CD4-positive, alpha-beta T cell treated with Interleukin-15 for 1 hour (primary cell): Measurements from ENCODE around the gene CPLANE1.
"Not testable (repeated sequence)": the region's sequence is repeated elsewhere in the genome, so short reads cannot be mapped to it uniquely, and the experiment has no call there.

Experiments
- DNase-seq: peaks from one replicate; pipeline ENCODE4 v3.0.0-alpha.2; 2020

CPLANE1 gene

DNA sequence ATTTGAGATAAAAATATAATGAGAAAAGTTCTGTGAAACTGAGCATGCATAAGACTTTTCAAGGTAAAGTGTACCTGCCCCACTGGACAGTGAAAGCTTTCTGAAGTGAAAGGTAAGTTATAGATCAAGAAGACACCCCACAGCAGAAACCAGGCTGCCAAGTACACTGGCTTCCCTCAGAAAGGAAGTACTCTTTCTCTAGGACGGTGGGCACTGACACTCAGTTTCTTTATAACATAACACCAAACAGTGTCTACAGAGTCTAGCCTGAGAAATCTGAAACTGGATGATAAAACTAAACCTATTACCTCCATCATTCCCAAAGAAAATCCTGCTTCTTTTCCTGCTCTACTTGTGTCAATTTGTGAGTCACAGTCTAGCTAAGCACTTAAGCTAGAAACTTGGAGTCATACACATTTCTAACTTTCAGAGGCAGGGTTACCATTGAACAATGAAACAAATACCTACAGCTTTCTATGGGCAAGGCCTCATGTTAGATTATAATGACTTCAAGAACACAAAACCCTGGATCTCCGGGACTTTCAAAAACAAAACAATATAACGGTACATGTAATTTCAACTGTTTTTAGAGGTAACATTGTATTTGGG lies 136.7 kb downstream of the CPLANE1 start:
- no peak for DNase-seq

DNA sequence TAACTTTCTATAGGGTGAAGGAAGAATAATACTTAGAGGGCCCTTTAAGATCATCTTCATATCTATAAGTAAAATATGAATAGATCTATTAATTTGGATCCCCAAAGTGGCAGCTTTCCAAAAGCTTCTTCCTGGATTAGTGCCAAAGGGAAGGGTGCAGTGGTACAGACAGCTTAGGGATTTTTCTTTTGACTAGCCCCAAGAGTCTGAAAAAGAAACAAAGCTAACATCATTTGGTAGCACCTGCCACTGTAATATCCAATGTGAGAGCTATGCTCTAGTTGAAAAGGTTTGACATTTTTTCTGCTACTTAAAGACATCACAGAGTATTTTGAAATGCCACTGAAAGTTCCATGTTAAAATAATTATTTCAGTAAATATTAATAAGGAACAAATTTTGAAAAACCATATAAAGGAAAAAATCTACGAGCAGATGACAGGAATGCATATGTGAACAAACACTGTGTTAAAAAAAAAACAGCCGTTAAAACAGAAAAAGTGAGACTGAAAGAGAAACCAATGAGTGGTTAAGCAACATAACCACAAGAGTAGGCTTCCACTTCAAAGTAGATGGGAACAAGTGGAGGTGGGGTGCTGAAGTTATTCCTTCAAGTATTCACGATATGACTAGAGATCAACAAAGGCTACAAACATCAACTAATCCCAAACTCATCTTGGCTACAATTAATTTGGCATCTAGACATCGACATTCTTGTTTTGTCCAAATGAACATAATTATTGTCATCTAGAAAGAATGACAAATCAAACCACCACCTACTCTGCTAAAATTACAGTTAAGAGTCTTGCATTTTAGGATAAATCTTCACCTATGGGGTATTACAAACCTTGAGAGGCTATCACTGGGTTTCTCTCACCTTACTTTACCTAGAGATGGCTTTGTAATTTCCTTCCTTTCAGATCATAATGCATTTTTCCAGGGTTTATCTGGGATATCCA lies 137.5 kb downstream of the CPLANE1 start:
- no peak for DNase-seq

DNA sequence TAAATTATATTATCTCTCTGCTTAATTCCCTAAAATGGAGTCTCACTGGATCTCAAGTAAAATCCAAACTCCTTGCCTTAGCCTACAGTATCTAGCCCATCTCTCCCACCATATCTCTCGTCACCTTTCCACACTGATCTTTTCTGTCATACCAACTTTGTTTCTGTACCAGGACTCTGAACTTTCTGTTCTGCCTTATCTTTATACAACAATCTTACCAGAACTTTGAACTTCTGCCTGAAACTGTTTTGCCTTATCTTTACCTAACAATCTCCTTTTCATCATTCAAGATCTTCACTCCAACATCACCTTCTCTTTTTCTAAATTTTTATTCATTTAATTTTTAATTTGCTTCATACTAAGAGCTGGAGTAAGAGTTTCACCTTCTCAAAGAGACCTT lies 139.0 kb downstream of the CPLANE1 start:
- no peak for DNase-seq

DNA sequence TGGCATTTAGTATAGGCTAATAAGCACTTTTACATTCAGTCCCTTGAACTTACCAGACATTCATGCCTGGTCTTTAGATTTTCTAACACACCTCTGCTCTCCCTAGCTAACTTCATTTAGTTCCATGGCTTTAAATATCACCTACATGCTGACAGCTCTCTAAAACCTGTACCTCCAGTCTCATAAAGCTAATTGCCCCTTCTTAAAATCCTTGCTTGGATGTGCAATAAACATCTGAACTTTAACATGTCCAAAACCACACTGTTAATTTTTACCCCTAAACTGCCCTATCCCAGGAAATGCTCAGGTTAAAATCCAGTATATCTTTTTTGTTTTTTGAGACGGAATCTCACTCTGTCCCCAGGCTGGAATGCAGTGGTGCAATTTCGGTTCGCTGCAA lies 139.8 kb downstream of the CPLANE1 start:
- no peak for DNase-seq

DNA sequence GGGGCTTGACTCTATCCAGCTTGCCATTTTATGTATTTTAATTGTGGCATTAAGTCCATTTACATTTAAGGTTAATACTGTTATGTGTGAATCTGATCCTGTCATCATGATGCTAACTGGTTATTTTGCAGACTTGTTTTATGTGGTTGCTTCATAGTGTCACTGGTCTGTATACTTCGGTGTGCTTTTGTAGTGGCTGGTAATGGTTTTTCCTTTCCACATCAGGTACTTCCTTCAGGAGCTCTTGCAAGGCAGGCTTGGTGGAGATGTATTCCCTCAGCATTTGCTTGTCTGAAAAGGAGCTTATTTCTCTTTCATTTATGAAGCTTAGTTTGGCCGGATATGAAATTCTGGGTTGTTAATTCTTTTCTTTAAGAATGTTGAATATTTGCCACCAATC lies 145.9 kb downstream of the CPLANE1 start:
- DNase-seq: no peak

DNA sequence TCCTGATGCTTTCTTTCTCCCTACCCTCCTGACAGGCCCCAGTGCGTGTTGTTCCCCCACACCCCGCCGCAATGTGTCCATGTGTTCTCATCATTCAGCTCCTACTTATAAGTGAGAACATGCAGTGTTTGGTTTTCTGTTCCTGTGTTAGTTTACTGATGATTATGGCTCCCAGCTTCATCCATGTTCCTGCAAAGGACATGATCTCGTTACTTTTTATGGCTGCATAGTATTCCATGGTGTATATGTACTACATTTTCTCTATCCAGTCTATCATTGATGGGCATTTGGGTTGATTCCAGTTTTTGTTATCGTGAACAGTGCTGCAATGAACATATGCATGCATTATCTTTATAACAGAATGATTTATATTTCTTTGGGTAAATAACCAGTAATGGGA lies 149.9 kb downstream of the CPLANE1 start:
- not testable (repeated sequence) for DNase-seq

DNA sequence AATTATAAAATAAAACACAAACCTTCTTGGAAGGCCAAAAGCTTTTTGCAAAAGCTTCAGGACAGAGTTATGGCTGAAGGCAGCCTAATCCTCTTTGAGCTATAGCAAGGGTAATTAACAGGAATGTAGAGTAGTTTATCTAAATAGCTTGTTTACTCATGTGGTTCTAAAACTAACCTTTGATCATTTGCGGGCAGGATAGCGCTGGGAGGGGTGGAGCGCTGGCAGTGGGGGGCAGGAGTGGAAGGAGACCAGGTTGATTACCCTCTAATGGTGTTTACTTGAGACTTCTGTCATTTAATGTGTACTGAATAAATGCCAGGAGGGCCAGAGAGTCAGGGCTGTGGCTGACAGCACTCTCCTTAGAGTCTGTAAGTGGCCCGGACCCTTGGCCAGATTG lies 155.4 kb downstream of the CPLANE1 start:
- not testable (repeated sequence) for DNase-seq

DNA sequence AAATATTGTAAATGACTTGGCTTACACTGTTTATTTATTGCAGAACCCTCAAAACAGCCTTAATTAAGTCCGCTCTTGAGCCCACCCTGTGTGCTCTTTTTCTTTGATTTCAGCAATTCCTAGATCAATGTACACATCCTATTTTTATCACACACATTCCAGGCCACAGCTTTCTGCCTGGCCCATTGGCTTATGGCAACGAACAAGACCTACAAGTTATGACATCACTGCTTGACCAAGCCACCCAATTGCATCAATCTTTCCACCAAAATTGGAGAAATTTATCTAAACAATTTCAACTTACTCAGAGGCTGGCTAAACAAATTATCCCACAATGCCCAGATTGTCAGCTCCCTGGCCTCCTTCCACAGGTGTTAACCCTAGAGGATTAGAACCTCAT lies 158.4 kb downstream of the CPLANE1 start:
- no peak for DNase-seq

DNA sequence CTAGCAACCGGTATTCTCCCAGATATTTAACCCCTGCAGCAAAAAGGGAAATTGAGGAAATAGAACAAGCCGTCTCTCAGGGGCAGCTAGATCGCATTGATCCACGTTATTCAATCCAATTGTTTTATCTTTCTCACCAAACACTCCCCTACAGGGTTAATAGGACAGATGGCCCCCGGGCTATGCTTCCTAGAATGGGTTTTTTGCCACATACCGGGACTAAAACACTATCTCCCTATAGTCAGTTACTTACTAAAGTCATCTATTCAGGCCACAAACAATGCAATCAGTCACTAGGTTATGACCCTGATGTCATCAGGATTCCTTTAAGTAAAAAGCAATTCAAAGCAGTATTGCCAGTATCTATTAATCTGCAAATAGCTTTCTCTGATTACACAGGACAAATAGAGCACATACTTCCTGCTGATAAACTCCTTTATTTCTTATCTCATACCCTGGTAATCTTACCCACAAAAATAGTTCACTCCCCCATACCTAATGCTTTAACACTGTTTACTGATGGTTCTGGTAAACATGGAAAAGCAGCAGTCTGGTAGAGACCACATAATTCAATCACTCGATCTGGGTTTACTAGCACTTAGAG lies 159.0 kb downstream of the CPLANE1 start:
- no peak for DNase-seq

DNA sequence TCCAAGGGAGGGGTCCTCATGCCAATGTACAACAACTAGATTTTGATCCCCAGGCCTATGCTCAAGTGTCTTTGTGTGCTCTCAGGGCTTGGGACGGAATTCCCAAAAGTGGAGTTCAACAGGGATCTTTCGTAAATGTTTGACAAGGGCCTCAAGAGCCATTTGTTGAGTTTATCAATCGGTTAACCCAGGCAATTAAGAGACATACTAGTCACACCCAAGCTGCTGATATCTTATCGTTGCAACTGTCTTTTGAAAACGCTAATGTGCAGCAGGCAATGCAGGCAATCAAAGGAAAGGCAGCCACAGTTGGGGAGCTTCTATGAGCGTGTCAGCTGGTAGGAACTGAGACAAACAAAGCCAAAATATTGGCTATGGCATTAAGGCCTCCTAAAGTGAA lies 161.2 kb downstream of the CPLANE1 start:
- DNase-seq: no peak

DNA sequence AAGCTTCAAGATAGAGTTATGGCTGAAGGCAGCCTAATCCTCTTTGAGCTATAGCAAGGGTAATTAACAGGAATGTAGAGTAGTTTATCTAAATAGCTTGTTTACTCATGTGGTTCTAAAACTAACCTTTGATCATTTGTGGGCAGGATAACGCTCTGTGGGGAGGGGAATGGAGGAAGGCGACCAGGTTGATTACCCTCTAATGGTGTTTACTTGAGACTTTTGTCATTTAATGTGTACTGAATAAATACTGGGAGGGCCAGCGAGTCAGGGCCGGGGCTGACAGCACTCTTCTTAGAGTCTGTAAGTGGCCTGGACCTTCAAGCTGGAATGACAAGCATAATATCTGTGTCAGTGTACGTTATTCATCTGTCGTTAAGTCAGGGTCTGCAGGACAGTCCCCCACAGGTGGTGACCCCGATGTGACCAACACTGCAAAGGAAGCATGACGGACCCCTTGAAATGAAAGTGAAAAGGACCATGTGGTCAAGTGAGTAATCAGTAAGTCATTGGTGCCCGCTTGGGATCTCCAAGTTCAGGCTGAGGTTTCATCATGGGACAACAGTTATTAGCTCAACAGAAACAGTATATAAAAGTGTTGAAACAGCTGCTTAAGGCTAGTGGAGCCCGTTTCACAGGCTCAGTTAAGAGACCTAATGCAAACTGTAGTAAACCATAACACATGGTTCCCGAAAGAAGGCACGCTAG lies 162.6 kb downstream of the CPLANE1 start:
- DNase-seq: no peak

DNA sequence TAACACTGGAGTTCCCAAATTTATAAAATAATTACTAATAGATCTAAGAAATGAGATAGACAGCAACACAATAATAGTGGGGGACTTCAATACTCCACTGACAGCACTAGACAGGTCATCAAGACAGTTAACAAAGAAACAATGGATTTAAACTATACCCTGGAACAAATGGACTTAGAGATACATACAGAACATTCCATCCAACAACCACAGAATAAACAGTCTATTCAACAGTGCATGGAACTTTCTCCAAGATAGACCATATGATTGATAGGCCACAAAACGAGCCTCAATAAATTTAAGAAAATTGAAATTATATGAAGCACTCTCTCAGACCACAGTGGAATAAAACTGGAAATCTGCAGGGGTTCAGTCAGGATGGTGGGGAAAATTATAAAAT lies 163.2 kb downstream of the CPLANE1 start:
- DNase-seq: not testable (repeated sequence)

DNA sequence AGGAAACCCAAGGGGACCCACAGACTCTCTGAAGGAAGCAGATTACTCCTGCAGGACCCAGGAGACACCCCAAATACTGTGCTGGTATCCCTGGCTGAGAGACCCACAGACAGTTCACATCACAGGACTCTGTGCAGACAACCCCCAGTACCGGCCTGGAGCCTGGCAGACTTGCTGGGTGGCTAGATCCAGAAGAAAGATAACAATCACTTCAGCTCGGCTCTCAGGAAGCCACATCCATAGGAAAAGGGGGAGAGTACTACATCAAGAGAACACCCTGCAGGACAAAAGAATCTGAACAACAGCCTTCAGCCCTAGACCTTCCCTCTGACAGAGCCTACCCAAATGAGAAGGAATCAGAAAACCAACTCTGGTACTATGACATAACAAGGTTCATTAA lies 166.2 kb downstream of the CPLANE1 start:
- DNase-seq: not testable (repeated sequence)

DNA sequence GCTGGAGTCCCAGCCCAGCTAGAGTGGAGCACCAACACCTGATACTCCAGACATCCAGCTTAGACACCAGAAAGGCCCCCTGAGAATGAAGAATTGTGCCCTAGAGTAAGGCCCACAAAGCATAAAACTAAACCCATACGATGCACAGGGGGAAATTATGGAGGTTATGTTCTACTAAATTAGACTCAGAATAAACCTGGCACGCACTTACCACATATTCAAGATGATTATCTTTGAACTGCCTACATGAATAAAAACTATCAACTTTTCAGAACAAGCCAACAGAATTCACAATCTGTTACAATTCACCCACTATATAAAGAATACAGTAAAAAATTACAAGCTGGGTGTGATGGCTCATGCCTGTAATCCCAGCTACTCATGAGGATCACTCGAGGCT lies 168.5 kb downstream of the CPLANE1 start:
- DNase-seq: no peak

DNA sequence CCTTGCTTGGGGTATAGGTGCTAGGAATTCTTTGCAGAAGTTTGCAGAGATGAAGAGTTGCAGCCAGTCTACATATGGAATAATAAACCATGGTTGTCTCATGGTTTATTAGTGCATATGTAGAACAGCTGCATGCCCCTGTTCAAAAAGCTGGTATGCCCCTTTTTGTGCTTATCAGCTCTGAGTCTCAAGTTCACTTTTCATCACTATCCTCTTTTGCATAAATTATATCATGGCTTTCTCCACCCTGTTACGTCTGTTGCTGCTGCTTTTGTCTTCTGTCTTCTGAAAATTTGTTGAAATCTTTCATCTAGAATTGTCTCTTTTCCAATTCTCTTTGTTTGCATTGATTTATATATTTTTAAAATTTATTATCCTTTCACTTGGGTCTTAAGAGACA lies 172.0 kb downstream of the CPLANE1 start:
- no peak for DNase-seq

DNA sequence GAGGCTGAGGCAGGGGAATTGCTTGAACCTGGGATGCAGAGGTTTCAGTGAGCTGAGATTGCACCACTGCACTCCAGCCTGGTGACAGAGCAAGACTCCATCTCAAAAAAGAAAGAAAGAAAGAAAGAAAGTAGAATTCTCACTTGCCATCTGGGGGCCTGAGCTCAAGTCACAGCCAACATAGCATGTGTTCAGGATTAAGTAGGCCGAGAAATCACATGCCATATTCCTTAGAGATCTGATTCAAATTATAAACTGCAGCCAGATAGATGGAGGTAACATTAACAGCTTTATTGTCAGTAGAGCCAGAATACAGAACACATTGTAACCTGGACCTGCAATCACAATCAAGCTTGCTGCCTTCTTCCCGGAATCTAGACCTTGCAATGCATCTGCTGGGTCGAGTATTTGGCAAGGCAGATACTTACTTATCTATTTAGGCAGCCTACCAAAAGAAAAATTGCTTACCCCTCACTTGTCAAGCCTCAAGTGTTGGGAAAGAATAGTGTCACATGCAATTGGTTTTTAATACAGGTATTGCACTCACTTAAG lies 173.7 kb downstream of the CPLANE1 start:
- DNase-seq: no peak

DNA sequence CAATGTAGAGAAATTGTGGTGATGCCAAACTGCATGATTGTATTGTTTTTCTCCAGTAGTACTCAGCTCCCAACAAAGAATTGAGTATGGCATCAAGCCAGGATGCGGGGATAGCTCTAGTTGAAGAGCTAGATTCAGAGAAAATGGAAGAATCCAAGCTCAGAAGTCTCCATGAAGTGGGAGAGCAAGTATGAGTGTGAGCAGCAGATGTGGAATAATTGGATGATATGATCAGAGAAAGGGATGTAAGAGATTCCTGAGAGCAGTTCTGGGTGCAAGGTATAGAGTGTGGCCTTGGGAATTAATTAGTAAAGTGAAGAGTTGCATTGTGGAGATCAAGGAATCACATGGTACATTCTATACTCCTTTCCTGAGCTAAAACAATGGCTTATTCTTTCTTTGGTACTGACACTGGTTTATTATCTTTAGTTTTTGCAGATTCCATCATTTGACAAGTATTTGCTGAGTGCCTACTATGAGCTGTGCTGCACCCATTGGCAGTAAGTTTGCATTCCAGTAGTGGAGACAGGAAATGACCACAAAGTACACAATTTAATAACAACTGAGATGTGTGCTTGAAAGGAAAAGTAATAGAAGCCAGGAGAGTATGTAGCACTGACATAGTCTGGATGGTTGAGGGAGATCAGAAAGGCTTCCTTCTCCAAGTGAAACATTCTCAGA lies 177.1 kb downstream of the CPLANE1 start:
- DNase-seq: no peak

DNA sequence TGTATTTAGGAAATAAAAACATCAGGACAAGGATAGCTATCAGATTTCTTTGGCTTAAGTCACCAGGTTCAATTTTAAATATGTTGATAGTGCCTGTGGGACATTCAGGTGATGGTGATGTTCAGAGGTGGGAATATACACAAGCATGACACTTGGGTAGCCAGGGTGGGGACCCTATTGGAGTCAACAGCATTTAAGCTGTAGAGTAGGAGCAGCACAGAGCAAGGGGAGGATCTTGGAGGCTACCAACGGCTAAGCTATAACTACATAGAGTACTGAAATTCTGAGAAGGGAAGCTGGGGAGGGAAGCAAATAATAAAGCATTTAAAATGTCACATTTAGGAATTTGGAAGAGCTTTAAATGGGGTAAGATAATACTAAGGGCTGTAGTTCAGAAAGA lies 177.7 kb downstream of the CPLANE1 start:
- DNase-seq: no peak

DNA sequence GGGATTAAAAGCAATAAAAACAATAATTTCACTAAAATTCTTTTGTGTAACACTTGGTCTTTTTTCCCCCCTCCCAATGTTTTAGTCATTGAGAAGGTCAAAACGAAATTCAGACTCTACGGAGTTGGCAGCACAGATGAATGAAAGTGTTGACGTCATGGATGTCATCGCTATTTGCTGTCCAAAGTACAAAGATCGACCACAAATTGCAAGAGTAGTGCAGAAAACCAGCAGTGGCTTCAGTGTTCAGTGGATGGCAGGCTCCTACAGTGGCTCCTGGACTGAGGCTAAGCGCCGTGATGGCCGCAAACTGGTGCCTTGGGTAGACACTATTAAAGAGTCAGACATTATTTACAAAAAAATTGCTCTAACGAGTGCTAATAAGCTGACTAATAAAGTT lies 184.7 kb downstream of the CPLANE1 start:
- DNase-seq: no peak

DNA sequence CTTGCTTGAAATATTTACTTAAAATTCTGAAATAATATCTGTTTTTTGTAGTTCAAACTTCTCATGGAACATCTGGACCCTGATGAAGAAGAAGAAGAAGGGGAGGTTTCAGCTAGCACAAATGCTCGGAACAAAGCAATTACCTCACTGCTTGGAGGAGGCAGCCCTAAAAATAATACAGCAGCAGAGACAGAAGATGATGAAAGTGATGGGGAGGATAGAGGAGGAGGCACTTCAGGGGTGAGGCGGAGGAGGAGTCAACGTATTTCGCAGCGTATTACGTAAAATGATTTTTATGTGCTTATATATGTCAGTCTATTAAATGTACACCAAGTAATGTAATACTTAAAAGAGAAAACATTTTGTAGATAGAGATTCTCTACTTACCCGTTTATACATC lies 185.4 kb downstream of the CPLANE1 start:
- DNase-seq: no peak

DNA sequence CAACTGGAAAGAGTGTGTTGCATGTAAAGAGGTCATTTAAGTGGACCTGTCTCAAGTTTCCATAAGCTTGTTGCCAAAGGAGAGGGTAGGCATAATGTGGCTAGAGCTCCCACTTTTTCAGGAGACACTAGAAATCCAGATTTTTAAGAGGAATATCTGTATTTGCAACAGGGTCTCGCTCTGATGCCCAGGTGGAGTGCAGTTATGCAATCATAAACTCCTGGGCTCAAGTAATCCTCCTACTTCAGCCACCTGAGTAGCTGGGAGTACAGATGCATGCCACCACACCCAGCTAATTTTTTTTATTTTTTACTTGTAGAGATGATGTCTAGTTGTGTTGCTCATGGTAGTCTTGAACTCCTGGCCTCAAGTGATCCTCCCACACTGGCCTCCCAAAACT lies 189.1 kb downstream of the CPLANE1 start:
- no peak for DNase-seq

DNA sequence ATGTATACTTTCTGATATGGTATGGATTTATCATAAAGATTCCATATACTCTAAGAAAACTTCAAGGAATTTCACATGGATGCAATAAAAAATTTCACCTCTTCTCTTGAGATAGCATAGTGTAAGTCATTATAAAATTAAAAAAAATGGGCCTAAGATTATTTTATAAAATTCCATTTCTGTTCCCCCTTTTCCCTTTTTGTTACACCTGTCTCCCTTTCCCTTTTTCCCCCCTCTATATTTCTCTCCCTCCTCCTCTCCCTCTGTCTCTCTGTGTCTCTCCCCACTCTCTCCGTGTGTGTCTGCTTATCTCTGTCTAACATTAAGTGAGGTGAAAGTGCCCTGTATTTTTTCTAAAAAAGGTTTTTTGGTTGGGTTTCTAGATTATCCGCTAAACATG lies 192.4 kb downstream of the CPLANE1 start:
- no peak for DNase-seq
